Activated T-cell treated with anti-CD3 and anti-CD28 coated beads, Interleukin-2, amount 50 U/mL, for 72 hours (primary cell): ENCODE data around the gene RYR2. TPM values are rescaled to one million over a fixed set of nuclear protein-coding genes. Genes with fewer than 3 reads are reported as not detected.
"Not testable (repeated sequence)": the region's sequence is repeated elsewhere in the genome, so short reads cannot be mapped to it uniquely, and the experiment has no call there.

Source experiments
- ATAC-seq, 2 donors: fragments of 150-1000 bp; cut with Tn5 transposase; replicated peaks in 1 of 2; 2 replicates each; pipeline ENCODE4 v1.10.0; 2021; ENCODE audit warnings: moderate library complexity in 2 of 2, mild to moderate bottlenecking in 1 of 2
- DNase-seq, 2 donors: peaks; one replicate each; pipeline ENCODE4 v3.0.0; 2021 to 2022; ENCODE audit warnings: mixed read lengths in 1 of 2
- H3K27ac Mint-ChIP-seq: one replicate; pipeline ENCODE4 v1.8.0; 2022; ENCODE audit warnings: mild to moderate bottlenecking, moderate library complexity, mixed read lengths
- H3K27me3 Mint-ChIP-seq: one replicate; pipeline ENCODE4 v1.8.0; 2022; ENCODE audit warnings: low read depth, mixed read lengths
- H3K36me3 Mint-ChIP-seq, 2 donors: one replicate each; pipeline ENCODE4 v1.8.0; 2022; ENCODE audit warnings: mixed read lengths in 2 of 2, mild to moderate bottlenecking in 1 of 2; ENCODE audit not compliant: insufficient read depth in 2 of 2
- H3K4me1 Mint-ChIP-seq: one replicate; pipeline ENCODE4 v1.8.0; 2022; ENCODE audit warnings: low read depth, mixed read lengths
- H3K4me3 Mint-ChIP-seq, 2 donors: one replicate each; pipeline ENCODE4 v1.8.0; 2022; ENCODE audit warnings: mild to moderate bottlenecking in 2 of 2, mixed read lengths in 2 of 2, moderate library complexity in 2 of 2
- H3K9me3 Mint-ChIP-seq, 2 donors: one replicate each; pipeline ENCODE4 v1.8.0; 2022; ENCODE audit warnings: mixed read lengths in 2 of 2
- total RNA-seq, 2 donors: library from RNA; stranded (reverse); gene quantifications; one replicate each; pipeline ENCODE4 v1.2.3, GENCODE V29; 2022

RYR2 gene
- total RNA-seq, 2 donors from 2014 or later: 0.02 to 0.19 TPM

- ATAC-seq (no peak), DNase-seq (no peak)
- Mint-ChIP-seq H3K27ac (no peak overlapping the region), H3K4me1 (no peaks in the 10 kb centered on the region), H3K36me3 (no peaks in the 10 kb centered on the region), H3K9me3 (no peaks in the 10 kb centered on the region), H3K4me3 (no peak overlapping the region), H3K27me3 (no peaks in the 10 kb centered on the region)
Observed at GRCh38 chr1:237108297-237109040, 66.5 kb downstream of the RYR2 start.

- H3K27ac Mint-ChIP-seq: no peak overlapping the region
- H3K27me3 Mint-ChIP-seq: no peaks in the 10 kb centered on the region
- no peaks in the 10 kb centered on the region for H3K9me3 Mint-ChIP-seq
- no peaks in the 10 kb centered on the region for H3K36me3 Mint-ChIP-seq
- no peak overlapping the region for H3K4me3 Mint-ChIP-seq
- no peaks in the 10 kb centered on the region for H3K4me1 Mint-ChIP-seq
- no peak for ATAC-seq
- DNase-seq: no peak
Observed at GRCh38 chr1:237111807-237112206, 69.8 kb downstream of the RYR2 start.

GRCh38 chr1:237112663-237113062 is 70.7 kb downstream of the RYR2 start:
- no peak for DNase-seq
- H3K27me3 Mint-ChIP-seq: no peaks in the 10 kb centered on the region
- no peak overlapping the region for H3K4me3 Mint-ChIP-seq
- H3K4me1 Mint-ChIP-seq: no peaks in the 10 kb centered on the region
- H3K36me3 Mint-ChIP-seq: no peaks in the 10 kb centered on the region
- no peak for ATAC-seq
- no peak overlapping the region for H3K27ac Mint-ChIP-seq
- no peaks in the 10 kb centered on the region for H3K9me3 Mint-ChIP-seq

GRCh38 chr1:237115035-237115434 is 73.1 kb downstream of the RYR2 start:
- Mint-ChIP-seq H3K27me3 (no peaks in the 10 kb centered on the region), H3K4me3 (no peak overlapping the region), H3K4me1 (no peaks in the 10 kb centered on the region), H3K9me3 (no peaks in the 10 kb centered on the region), H3K27ac (no peak overlapping the region), H3K36me3 (no peaks in the 10 kb centered on the region)
- DNase-seq (no peak), ATAC-seq (no peak)

- no peaks in the 10 kb centered on the region for H3K9me3 Mint-ChIP-seq
- no peaks in the 10 kb centered on the region for H3K4me1 Mint-ChIP-seq
- H3K36me3 Mint-ChIP-seq: no peaks in the 10 kb centered on the region
- H3K27ac Mint-ChIP-seq: no peak overlapping the region
- ATAC-seq (no peak), DNase-seq (no peak)
- no peaks in the 10 kb centered on the region for H3K27me3 Mint-ChIP-seq
- H3K4me3 Mint-ChIP-seq: no peak overlapping the region
Observed at GRCh38 chr1:237119091-237119490, 77.1 kb downstream of the RYR2 start.

- ATAC-seq (no peak), DNase-seq (no peak)
- Mint-ChIP-seq H3K9me3 (no peaks in the 10 kb centered on the region), H3K36me3 (no peaks in the 10 kb centered on the region), H3K4me3 (no peak overlapping the region), H3K4me1 (no peaks in the 10 kb centered on the region), H3K27ac (no peak overlapping the region), H3K27me3 (no peaks in the 10 kb centered on the region)
Observed at GRCh38 chr1:237120683-237121082, 78.7 kb downstream of the RYR2 start.

GRCh38 chr1:237124856-237125462 is 83.0 kb downstream of the RYR2 start:
- Mint-ChIP-seq H3K27ac (no peak overlapping the region), H3K4me1 (no peaks in the 10 kb centered on the region), H3K9me3 (peaks cover 3 to 8% of the 10 kb centered on the region in 2 donors), H3K27me3 (no peaks in the 10 kb centered on the region), H3K4me3 (no peak overlapping the region), H3K36me3 (peaks cover 2 to 5% of the 10 kb centered on the region in 2 donors)
- ATAC-seq: no peak
- peak in 1 of 2 donors; percentile 1 for DNase-seq

- Mint-ChIP-seq H3K9me3 (peaks cover 4 to 8% of the 10 kb centered on the region in 2 donors), H3K4me1 (no peaks in the 10 kb centered on the region), H3K36me3 (peaks cover 2 to 5% of the 10 kb centered on the region in 2 donors), H3K4me3 (no peak overlapping the region), H3K27me3 (no peaks in the 10 kb centered on the region), H3K27ac (no peak overlapping the region)
- DNase-seq (no peak), ATAC-seq (no peak)
Observed at GRCh38 chr1:237126180-237126579, 84.2 kb downstream of the RYR2 start.

- H3K36me3 Mint-ChIP-seq, H3K4me1 Mint-ChIP-seq, H3K27me3 Mint-ChIP-seq, H3K27ac Mint-ChIP-seq, DNase-seq, ATAC-seq, H3K4me3 Mint-ChIP-seq: not testable (repeated sequence)
- peaks cover 5 to 12% of the 10 kb centered on the region in 2 donors for H3K9me3 Mint-ChIP-seq
Observed at GRCh38 chr1:237127301-237127700, 85.3 kb downstream of the RYR2 start.

- DNase-seq (no peak), ATAC-seq (no peak)
- H3K27ac Mint-ChIP-seq: no peak overlapping the region
- no peaks in the 10 kb centered on the region for H3K27me3 Mint-ChIP-seq
- H3K9me3 Mint-ChIP-seq: peaks cover 17 to 18% of the 10 kb centered on the region in 2 donors
- H3K4me3 Mint-ChIP-seq: no peak overlapping the region
- no peaks in the 10 kb centered on the region for H3K4me1 Mint-ChIP-seq
- H3K36me3 Mint-ChIP-seq: peaks cover 6 to 11% of the 10 kb centered on the region in 2 donors
Observed at GRCh38 chr1:237133921-237134320, 91.9 kb downstream of the RYR2 start.

- peaks cover 13 to 14% of the 10 kb centered on the region in 2 donors for H3K9me3 Mint-ChIP-seq
- H3K27ac Mint-ChIP-seq: no peak overlapping the region
- H3K4me1 Mint-ChIP-seq: no peaks in the 10 kb centered on the region
- DNase-seq (no peak), ATAC-seq (no peak)
- H3K36me3 Mint-ChIP-seq: peaks cover 6 to 11% of the 10 kb centered on the region in 2 donors
- no peaks in the 10 kb centered on the region for H3K27me3 Mint-ChIP-seq
- no peak overlapping the region for H3K4me3 Mint-ChIP-seq
Observed at GRCh38 chr1:237134929-237135328, 92.9 kb downstream of the RYR2 start.

- Mint-ChIP-seq H3K27me3 (no peaks in the 10 kb centered on the region), H3K36me3 (no peaks in the 10 kb centered on the region), H3K4me3 (no peak overlapping the region), H3K27ac (no peak overlapping the region), H3K4me1 (no peaks in the 10 kb centered on the region), H3K9me3 (peaks cover 0 to 2% of the 10 kb centered on the region in 2 donors)
- DNase-seq (no peak), ATAC-seq (no peak)
Observed at GRCh38 chr1:237138551-237138950, 96.6 kb downstream of the RYR2 start.

GRCh38 chr1:237139732-237140131 is 97.7 kb downstream of the RYR2 start:
- DNase-seq: no peak
- Mint-ChIP-seq H3K4me3 (no peak overlapping the region), H3K9me3 (peaks cover 0 to 2% of the 10 kb centered on the region in 2 donors), H3K4me1 (no peaks in the 10 kb centered on the region), H3K27me3 (no peaks in the 10 kb centered on the region), H3K36me3 (no peaks in the 10 kb centered on the region), H3K27ac (no peak overlapping the region)
- ATAC-seq: no peak

GRCh38 chr1:237140986-237141385 is 99.0 kb downstream of the RYR2 start:
- Mint-ChIP-seq H3K36me3 (no peaks in the 10 kb centered on the region), H3K4me3 (no peak overlapping the region), H3K9me3 (peaks cover 0 to 2% of the 10 kb centered on the region in 2 donors), H3K27me3 (no peaks in the 10 kb centered on the region), H3K27ac (no peak overlapping the region), H3K4me1 (no peaks in the 10 kb centered on the region)
- no peak for ATAC-seq
- no peak for DNase-seq
